Measurements from ENCODE around the gene FBXL19.
"Not testable (repeated sequence)": the region's sequence is repeated elsewhere in the genome, so short reads cannot be mapped to it uniquely, and the experiment has no call there.

Gene FBXL19, protein sequence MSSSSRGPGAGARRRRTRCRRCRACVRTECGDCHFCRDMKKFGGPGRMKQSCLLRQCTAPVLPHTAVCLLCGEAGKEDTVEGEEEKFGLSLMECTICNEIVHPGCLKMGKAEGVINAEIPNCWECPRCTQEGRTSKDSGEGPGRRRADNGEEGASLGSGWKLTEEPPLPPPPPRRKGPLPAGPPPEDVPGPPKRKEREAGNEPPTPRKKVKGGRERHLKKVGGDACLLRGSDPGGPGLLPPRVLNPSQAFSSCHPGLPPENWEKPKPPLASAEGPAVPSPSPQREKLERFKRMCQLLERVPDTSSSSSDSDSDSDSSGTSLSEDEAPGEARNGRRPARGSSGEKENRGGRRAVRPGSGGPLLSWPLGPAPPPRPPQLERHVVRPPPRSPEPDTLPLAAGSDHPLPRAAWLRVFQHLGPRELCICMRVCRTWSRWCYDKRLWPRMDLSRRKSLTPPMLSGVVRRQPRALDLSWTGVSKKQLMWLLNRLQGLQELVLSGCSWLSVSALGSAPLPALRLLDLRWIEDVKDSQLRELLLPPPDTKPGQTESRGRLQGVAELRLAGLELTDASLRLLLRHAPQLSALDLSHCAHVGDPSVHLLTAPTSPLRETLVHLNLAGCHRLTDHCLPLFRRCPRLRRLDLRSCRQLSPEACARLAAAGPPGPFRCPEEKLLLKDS

DNA sequence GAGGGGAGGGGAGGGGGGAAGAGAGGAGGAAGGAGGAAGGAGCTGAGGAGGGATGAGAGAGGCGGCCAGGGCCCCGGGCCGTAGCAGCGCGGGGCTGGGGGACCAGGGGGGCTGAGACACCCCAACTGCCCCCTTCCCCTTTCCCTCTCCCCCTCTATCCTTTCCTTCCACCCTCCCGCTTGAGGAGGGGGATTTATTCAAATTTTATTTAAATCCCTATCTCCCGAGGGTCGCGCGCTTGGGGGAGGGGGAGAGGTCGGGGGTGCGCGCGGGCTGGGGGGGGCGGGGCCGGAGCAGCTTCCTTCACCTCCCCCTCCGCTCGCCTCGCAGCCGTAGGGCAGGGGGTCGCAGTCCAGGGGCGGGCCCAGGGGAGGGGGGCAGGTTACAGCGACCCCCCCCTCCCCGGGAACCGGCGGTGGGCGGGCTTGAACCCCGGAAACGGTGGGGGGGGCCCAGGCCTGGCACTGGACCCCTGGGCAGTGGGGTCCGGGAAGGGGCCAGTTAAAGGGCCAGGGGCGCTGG lies at the start of gene FBXL19:
FBXL19 (plus strand) TSS at position 19 of the 522 bp plus-strand sequence. CDS start 2,183 bp downstream, outside the sequence.
- no peak for DNase-seq

DNA sequence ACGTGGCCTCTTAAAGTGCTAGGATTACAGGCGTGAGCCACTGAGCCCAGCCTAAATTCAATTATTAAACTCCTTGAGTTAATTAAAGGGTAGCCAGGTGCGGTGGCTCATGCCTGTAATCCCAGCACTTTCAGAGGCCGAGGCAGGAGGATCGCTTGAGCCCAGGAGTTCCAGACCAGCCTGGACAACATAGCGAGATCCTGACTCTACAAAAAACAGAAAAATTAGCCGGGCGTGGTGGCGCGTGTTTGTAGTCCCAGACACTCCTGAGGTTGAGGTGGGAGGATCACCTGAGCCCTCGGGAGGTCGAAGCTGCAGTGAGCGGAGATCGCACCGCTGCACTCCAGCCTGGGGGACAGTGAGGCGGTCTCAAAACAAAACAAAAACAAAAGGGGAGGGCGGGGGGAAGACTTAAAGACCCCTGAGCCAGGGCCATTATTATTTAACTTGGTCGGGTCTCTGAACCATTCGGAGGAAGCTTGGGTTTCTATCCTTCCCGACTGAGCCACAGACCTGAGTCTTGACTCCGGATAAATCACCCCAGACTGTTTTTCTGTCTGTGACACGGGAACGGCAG lies 49.0 kb upstream of the FBXL19 start:
- no peak for DNase-seq

GRCh38 chr16:30874821-30875717 lies 48.3 kb upstream of the FBXL19 start:
- peak; percentile 58 to 59 for DNase-seq

- peak in 1 of 2 experiments; percentile 39 for DNase-seq
Observed at GRCh38 chr16:30875871-30876801, 47.2 kb upstream of the FBXL19 start.

GRCh38 chr16:30876867-30877266 lies 46.5 kb upstream of the FBXL19 start:
- no peak for DNase-seq

DNA sequence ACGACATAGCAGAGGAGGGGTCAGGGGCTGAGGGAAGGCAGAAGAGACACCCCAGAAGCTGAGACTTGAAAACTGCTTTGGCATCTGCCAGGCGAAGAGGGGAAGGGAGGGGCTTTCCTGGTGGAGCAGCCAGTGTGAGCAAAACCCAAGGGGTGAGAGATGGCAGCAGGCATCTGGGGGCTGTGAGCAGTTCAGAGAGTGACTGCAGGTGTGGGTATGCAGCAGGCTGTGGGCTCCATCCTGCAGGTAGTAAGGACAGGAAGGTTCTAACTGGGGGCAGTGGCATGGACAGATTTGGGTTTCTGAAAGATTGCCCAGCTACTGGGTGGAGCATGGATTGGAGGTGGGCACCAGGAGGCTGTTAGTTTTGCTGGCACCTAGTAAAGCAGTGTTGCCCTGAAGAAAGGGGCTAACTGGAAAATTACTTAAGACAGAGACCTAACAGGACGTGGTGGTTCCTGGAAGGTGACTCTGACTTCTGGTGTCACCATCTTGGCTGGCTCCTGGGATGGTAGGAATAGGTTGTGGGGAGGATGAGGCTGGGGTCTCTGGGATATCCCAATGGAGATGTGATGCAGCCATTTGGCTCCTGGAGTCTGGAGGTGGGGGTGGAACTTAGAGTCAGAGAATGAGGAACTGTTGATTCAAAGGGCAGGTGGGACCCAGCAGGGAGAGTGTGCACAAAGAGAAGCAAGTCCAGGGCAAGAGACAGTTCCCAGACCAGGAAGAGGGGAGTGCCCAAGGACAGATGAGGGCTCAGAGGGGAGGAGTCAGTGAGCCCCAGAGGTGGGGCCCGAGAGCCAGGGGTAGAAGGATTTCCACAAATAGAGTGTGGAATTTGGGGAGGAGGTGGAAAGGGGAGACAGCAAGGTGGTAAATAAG lies 40.7 kb upstream of the FBXL19 start:
- DNase-seq, result no peak

GRCh38 chr16:30884760-30885159 lies 38.6 kb upstream of the FBXL19 start:
- no peak for DNase-seq

DNA sequence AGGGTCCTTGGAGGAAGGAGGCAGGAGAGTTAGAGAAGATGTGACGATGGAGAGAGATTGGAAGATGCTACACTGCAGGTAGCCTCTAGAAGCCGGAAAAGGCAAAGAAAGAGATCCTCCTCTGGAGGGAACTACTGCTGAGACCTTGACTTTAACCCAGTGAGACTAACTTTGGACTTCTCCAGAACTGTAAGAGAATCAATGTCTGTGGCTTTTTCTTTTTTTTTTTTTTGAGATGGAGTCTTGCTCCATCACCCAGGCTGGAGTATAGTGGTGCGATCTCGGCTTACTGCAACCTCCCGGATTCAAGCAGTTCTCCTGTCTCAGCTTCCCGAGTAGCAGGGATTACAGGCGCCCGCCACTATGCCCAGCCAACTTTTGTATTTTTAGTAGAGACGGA lies 38.2 kb upstream of the FBXL19 start:
- DNase-seq, result no peak

DNA sequence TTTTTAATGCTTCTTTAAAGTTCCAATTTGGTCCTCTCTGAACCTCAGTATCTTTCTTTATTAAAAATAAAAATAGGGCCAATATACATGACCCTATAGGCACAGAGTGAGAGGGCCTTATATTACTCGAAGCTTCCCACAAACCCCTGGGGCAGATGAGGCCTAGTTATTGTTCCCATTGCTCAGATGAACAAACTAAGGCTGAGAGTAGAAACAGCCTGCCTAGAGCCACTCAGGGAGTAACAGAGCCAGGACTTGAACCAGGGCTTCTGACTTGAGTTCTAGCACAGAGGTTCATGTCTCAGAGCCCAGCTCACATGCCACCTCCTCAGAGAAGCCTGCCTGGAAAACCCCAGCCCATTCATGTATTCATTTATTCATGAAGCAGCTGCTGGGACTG lies 37.2 kb upstream of the FBXL19 start:
- no peak for DNase-seq

DNA sequence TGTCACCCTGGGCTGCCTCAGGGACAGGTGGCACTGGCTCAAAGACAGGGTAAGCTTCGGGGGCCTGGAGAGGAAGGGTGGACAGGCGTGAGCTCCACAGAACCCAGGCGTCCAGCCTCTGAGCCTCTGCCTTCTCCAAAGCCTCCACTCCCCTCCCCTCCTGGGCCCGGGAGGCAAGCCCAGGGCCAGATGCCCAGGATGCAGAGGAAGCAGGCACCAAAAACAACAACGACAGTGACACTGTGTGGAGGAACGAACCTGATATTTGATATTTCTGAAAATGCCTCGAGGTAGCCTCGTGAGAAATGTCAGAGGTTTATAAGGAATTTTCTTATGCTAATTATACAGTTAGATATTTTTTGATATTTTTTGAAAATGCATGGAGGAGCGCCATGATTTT lies 35.4 kb upstream of the FBXL19 start:
- DNase-seq, result no peak

DNA sequence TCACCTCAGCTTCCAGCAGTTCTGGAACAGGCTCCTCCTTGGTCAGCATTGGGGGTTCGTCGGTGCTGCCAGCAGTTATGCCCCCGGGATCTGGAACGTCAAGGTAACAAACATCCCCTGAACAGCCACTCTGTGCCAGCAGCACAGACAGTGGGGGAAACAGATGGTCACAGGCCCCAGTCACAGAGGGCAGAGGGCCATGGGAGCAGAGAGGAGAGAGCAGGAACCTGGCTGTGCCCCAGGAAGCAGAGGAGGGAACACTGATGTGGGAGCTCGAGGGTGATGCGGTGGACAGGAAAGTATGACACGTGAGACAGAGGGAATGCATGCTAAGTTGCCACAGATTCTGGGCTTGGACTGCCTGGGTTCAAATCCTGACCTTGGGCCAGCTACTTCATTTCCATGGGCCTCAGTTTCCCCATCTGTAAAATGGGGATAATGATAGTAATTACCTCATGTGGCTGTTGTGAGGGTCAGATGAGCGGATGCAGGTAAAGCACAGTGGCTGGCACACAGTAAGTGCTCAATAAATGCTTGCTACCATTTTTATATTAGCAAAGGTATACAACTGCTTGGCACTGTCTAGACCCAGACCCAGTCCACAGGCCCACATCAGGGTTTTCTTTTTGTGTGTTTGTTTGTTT lies 34.4 kb upstream of the FBXL19 start:
- no peak for DNase-seq

DNA sequence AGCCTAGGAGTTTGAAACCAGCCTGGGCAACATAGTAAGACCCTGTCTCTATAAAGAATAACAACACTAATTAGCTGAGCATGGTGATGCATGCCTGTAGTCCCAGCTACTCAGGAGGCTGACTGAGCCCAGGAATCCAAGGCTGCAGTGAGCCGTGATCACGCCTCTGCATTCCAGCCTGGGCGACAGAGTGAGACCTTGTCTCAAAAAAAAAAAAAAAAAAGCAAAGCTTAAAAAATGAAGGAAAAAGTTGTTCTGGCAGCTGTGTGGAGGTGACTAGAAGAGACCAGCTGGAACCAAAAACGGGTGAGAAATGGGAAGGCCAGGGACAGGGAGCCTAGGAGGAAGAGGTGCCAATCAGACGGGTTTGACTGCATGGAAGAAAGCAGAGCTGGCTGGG lies 33.7 kb upstream of the FBXL19 start:
- no peak for DNase-seq

GRCh38 chr16:30891043-30891823 lies 32.1 kb upstream of the FBXL19 start:
- DNase-seq, result not testable (repeated sequence)

GRCh38 chr16:30892670-30893416 lies 30.5 kb upstream of the FBXL19 start:
- no peak for DNase-seq

- DNase-seq, result no peak
Observed at GRCh38 chr16:30893417-30893743, 30.0 kb upstream of the FBXL19 start.

GRCh38 chr16:30893744-30894539 lies 29.4 kb upstream of the FBXL19 start, which contains the start of gene BCL7C:
Gene BCL7C (minus strand): TSS chr16:30894077. CDS start chr16:30893944, 133 bp downstream.
- peak; percentile 53 to 67 for DNase-seq
